Measurements from ENCODE around the gene HDAC4.

Gene HDAC4

GRCh38 chr2:239212121-239212928, 188.5 kb downstream of the HDAC4 start:
- peak; percentile 17 for DNase-seq

- DNase-seq: peak; percentile 9
Observed at GRCh38 chr2:239211396-239212094, 189.3 kb downstream of the HDAC4 start.

- DNase-seq: peak; percentile 13
Observed at GRCh38 chr2:239209783-239210182, 191.0 kb downstream of the HDAC4 start.

DNA sequence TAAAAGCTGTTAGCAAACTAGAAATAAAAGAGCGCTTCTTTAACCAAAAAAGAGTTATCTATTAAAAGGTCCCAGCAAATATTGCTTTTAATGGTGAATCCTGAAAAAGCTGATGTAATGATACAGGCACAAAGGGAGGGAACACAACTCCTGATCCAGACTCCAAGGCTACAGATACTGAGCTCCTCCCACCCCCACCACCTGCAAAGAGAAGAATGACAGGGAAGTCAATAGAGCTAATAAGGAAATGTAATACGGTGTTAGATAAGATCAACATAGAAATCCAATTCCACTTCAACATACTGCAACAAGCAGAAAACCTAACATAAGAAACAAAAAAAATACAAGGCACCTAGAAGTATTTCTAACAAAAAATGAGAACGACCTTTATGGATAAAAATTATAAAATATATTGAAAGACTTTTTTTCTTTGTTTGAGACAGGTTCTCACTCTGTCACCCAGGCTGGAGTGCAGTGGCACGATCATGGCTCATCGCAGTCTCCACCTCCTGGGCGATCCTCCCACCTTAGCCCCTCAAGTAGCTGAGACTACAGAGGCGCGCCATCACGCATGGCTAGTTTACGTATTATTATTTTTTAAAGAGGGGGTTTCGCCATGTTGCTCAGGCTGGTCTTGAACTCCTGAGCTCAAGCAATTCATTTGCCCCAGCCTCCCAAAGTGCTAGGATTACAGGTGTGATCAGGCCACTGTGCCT, 192.2 kb downstream of the HDAC4 start:
- DNase-seq: peak; percentile 2

DNA sequence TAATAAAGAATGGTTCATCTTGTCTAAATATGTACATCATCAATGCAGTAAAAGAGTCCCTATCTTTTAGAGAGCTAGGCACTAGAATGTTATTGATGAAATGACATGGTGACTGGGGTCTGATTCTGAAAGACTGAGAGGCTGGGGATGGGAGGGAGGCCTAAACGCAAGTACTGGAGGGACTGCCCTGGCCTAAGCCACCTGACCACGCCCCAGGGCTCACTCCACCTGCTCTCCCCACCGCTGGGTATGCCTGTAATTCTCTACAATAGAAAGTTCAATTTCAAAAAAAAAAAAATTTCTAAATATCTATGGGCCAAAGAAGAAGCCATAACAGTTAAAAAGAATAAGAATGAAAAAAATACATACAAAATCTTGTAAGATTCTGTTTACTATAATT, 194.0 kb downstream of the HDAC4 start:
- DNase-seq: no peak

DNA sequence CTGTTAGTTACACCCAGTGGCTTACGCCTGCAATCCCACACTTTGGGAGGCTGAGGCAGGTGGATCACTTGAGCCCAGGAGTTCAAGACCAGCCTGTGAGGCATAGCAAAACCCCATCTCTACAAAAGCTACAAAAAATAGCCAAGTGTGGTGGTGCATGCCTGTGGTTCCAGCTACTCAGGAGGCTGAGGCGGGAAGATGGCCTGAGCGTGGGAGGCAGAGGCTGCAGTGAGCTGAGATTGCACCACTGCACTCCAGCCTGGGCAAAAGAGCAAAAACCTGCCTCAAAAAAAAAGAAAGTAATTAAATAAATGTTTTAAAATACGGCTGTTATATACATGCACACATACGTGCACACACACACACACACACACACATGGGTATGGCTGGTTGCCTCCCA, 194.8 kb downstream of the HDAC4 start:
- peak; percentile 3 for DNase-seq

GRCh38 chr2:239204876-239205468, 195.8 kb downstream of the HDAC4 start:
- DNase-seq: peak; percentile 12

GRCh38 chr2:239204136-239204875, 196.5 kb downstream of the HDAC4 start:
- peak; percentile 5 for DNase-seq

DNA sequence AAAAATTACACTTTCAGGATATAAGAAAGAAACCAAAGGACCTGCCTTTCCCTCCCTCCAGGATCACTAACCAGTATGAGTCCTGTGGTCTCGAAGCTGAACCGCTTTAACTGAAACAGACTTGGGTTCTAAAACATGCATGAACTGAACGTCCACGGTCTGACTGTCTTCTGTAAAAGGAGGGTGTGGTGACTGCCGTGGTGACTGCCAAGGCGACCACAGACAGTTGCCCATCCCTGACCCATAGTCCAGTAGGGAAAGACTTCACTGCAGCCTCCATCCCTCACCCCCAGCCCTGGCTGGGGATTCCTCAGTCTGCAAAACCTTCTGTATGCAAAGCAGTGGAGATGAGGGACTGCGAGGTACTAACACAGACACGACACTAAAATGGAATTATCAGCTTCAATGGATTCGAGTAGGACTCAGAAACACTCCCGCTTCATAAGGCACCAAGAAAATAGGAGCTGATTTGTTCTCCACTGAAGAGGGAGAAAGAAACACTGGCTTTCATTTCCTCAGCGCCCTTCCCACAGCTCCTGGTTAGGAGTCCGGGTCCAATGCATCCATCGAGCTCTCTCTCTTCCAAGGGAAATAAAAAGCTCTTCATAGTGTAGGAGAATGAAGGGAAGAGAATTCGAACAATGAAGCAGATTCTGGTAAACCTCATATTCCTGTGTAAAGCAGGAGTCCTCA, 197.2 kb downstream of the HDAC4 start:
- peak; percentile 21 for DNase-seq

- peak; percentile 11 for DNase-seq
Observed at GRCh38 chr2:239202836-239203235, 198.0 kb downstream of the HDAC4 start.

- peak; percentile 9 for DNase-seq
Observed at GRCh38 chr2:239202343-239202742, 198.5 kb downstream of the HDAC4 start.

- DNase-seq: peak; percentile 14
Observed at GRCh38 chr2:239201884-239202283, 198.9 kb downstream of the HDAC4 start.

- peak; percentile 85 for DNase-seq
Observed at GRCh38 chr2:239201531-239201876, 199.3 kb downstream of the HDAC4 start.

GRCh38 chr2:239200646-239201530, 199.9 kb downstream of the HDAC4 start:
- DNase-seq: peak; percentile 26

- DNase-seq: peak; percentile 56
Observed at GRCh38 chr2:239199041-239199768, 201.6 kb downstream of the HDAC4 start.

DNA sequence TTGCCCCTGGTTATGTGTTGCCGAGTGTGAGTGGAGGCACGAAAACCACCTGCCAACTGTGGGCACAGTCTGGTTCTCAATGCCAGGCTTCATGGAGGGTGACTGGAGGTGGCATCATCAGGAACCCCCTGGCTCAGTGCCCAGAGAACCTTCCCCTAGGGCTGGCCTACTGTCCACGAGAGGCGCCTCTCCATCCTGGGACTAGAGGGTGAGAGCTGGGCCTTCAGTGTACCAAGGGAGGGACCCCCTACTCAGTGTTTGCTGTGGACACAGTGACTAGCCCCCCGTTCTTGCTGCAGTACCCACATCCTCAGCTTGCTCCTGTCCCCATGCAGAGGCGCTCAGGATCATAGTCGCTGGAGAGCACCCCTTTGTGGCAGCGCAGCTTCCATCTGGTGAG, 202.6 kb downstream of the HDAC4 start:
- no peak for DNase-seq

DNA sequence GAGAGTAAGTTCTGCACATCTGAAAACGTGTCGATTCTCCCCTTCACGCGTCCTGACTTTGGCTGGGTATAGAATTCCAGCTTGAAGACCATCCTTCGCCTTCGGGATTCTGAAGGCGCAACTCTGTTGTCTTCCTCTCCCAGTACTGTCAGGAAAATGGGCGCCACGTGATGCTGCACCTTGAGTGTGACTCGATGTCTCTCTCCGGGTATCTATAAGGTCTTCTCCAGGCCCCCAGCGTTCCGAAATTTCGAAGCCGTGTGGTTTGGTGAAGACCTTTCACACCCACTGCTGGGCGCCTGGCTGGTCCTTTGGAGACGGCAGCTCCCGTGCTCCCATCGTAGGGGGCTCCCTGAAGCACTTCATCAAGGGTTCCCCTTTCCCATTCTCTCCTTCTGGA, 203.7 kb downstream of the HDAC4 start:
- DNase-seq: no peak

DNA sequence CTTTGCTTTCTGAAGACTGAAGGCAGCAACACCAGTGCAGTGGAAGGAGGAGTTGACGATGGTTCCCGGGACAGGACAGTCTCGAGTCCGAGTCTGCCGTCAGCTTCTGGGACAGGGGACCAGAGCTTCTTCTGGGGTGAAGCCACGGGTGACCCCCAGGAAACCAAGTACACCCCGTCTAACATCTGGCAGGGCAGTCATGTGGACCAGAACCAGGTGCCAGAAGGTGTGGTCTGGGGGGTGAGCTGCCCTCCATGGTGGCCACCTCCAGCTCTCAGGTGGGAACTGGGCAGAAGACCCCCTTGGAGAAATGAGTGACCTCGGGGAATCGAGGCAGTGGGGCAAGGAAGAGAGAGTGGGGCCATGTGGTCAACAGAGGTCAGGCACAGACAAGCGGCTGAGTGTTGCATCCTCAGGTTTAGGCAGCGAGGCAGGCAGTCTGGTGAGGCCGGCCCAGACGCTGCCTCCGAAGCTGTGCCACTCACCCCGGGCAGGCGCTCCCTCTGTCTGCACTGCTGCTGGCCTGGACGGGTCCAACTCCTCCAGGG, 204.3 kb downstream of the HDAC4 start:
- DNase-seq: no peak

DNA sequence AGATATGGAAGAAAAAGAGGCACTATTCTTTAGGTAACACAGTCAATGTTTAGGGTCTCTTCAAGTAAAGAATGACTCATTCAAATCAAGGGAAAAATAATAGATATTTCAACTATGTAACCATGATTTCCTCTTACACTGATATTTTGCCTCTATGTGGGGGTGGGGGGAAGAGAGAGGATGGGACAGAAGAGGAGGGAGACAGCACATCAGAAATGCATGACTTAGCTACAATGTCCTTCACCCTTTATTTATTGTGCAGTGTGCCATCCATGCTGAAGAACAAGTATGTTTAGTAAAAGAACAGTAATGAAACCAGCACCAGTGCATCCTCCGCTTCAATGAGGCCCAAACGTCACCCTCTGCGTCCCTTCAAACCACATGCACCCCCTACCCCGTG, 204.8 kb downstream of the HDAC4 start:
- DNase-seq: no peak

DNA sequence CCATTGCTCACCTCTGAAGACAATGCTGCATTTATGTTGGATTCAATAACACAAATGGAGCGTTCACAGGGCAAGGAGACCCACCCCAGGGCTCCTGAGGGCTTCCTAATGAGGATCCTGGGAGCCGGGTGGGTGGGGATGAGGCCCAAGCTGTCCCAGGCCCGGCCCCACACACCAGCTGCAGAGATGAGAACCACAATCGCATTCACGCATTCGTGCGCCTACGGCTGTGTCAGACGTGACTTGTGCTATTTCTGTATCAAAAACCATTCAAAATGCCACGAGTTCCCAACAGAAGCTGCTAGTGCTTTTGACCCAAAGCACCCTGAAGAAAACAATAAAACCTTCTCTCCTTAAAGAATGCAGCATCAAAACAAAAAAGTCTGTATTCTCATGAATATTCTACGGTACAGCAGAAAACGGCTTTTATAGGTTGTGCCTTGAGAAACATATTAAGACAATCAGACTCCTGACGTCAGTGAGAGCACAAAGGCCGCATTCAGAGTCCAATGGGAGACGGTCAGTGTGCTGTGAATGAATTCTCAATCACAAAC, 205.4 kb downstream of the HDAC4 start:
- DNase-seq: no peak

All from right hindlimb (tissue), 1 donor.